PFSK-1 (cell line): ENCODE results near the gene SPIRE1.

Source experiments
- FOXP2 ChIP-seq: optimal IDR thresholded peaks from 2 replicates; pipeline ENCODE3; 2011; ENCODE audit warnings: borderline replicate concordance, control low read depth, inconsistent platforms; ENCODE audit not compliant: insufficient read depth; ENCODE audit errors: extremely low read length, extremely low read depth
- POLR2AphosphoS5 ChIP-seq: IDR thresholded peaks from 2 replicates; pipeline ENCODE4 v1.6.1; 2012; ENCODE audit warnings: low read depth, mild to moderate bottlenecking, control low read depth, low read length, moderate library complexity
- REST ChIP-seq, 2 experiments: IDR thresholded peaks; 2 replicates each; pipeline versions ENCODE4 v1.6.1 to v1.8.0; 2011 to 2012; ENCODE audit warnings: low read depth in 2 of 2, low read length in 2 of 2, control low read depth in 1 of 2, inconsistent platforms in 1 of 2, mild to moderate bottlenecking in 1 of 2, moderate library complexity in 1 of 2; ENCODE audit not compliant: insufficient read depth in 1 of 2
- SIN3A ChIP-seq: IDR thresholded peaks from 2 replicates; pipeline ENCODE4 v1.6.1; 2012; ENCODE audit warnings: mild to moderate bottlenecking, low read length, moderate library complexity, borderline replicate concordance; ENCODE audit not compliant: insufficient read depth
- TAF1 ChIP-seq: IDR thresholded peaks from 2 replicates; pipeline ENCODE4 v1.6.1; 2012; ENCODE audit warnings: low read length, control low read depth, borderline replicate concordance; ENCODE audit not compliant: insufficient read depth

GRCh38 chr18:12497839-12498238 lies 160.1 kb downstream of the SPIRE1 start:
- TF ChIP-seq SIN3A (no peak), POLR2AphosphoS5 (no peak), REST (IDR thresholded peaks at IDR 0.05; ENCODE audit: insufficient read depth in 1 of 2, low read depth in 2 of 2, low read length in 2 of 2) (no peak), TAF1 (no peak), FOXP2 (no peak)
